Prostate gland (tissue), 2 donors: ENCODE data around the gene EMID1. TPM values are rescaled to one million over a fixed set of nuclear protein-coding genes. Genes with fewer than 3 reads are reported as not detected.

Experiments
- DNase-seq: peaks from one replicate; pipeline ENCODE4 v3.0.0-alpha.2; 2019; ENCODE audit warnings: low spot score
- H3K27ac ChIP-seq, 2 donors: fragments of 200-600 bp; sonication (generic); 2 replicates each; pipeline ENCODE4 v1.5.1; 2017 to 2019
- H3K27me3 ChIP-seq: fragments of 200-600 bp; sonication (generic); replicated peaks from 2 replicates; pipeline ENCODE4 v1.5.1; 2019; ENCODE audit not compliant: insufficient read depth
- H3K36me3 ChIP-seq, 2 donors: fragments of 200-600 bp; sonication (generic); 1 replicate in 1 of 2; 2 replicates in 1 of 2; pipeline versions ENCODE4 v1.5.1 to v1.8.1; 2017 to 2019
- H3K4me1 ChIP-seq: fragments of 200-600 bp; sonication (generic); replicated peaks from 2 replicates; pipeline ENCODE4 v1.5.1; 2019
- H3K4me3 ChIP-seq, 2 donors: fragments of 200-600 bp; sonication (generic); 2 replicates each; pipeline ENCODE4 v1.5.1; 2017 to 2019
- H3K9me3 ChIP-seq: fragments of 200-600 bp; sonication (generic); 2 replicates; pipeline ENCODE4 v1.5.1; 2017
- CTCF ChIP-seq, 4 experiments: fragments of 200-600 bp in 2 of 4; fragments of 450-650 bp in 2 of 4; sonication (generic) in 2 of 4; IDR thresholded peaks; 1 replicate in 3 of 4; 2 replicates in 1 of 4; pipeline ENCODE4 v1.5.1; 2016 to 2019; ENCODE audit warnings: antibody characterized with exemption in 4 of 4, mild to moderate bottlenecking in 2 of 4, moderate library complexity in 2 of 4
- POLR2A ChIP-seq: fragments of 450-650 bp; IDR thresholded peaks from one replicate; pipeline ENCODE4 v1.6.1; 2016; ENCODE audit warnings: antibody characterized with exemption, mild to moderate bottlenecking
- POLR2AphosphoS5 ChIP-seq: sonication (generic); formaldehyde crosslinking; IDR thresholded peaks from one replicate; pipeline ENCODE4 v1.6.1; 2017; ENCODE audit warnings: antibody characterized with exemption
- WGBS: methylation state at CpG from one replicate; pipeline ENCODE4 v1.1.5; 2018; 5-methylcytosine and 5-hydroxymethylcytosine counted together
- intact Hi-C: fragments of 100-400 bp; cut with DNase I; formaldehyde crosslinking; loops from one replicate; pipeline ENCODE4 v1.14.2; 2022
- total RNA-seq, 2 donors: library from RNA; depleted of rRNA; stranded (reverse); fragments of >200 nt; gene quantifications; one replicate each; pipeline ENCODE4 v1.1.0, GENCODE V29; 2016

Gene EMID1
- total RNA-seq, 2 donors from 2014 or later: 12.8 to 14.7 TPM

- WGBS: 78% methylated on average over 19 of the region's 19 CpGs
- Histone ChIP-seq H3K27ac (no peak overlapping the region), H3K9me3 (no peaks in the 10 kb centered on the region), H3K4me1 (no peaks in the 10 kb centered on the region), H3K36me3 (no peaks in the 10 kb centered on the region), H3K27me3 (no peaks in the 10 kb centered on the region), H3K4me3 (no peak overlapping the region)
- TF ChIP-seq POLR2AphosphoS5: no peak
- no peak for TF ChIP-seq POLR2A
- no peak for TF ChIP-seq CTCF (IDR thresholded peaks at IDR 0.05)
- intact Hi-C loops: no loop called here
- DNase-seq: no peak
Observed at GRCh38 chr22:29183971-29184848, 21.5 kb upstream of the EMID1 start.

- Histone ChIP-seq H3K9me3 (no peaks in the 10 kb centered on the region), H3K27ac (no peak overlapping the region), H3K27me3 (no peaks in the 10 kb centered on the region), H3K4me3 (no peak overlapping the region), H3K4me1 (no peaks in the 10 kb centered on the region), H3K36me3 (no peaks in the 10 kb centered on the region)
- TF ChIP-seq POLR2AphosphoS5: no peak
- TF ChIP-seq CTCF (IDR thresholded peaks at IDR 0.05): no peak
- no peak for TF ChIP-seq POLR2A
- intact Hi-C loops: no loop called here
- DNase-seq: no peak
- WGBS: 77% methylated on average over 12 of the region's 12 CpGs
Observed at GRCh38 chr22:29184849-29185490, 20.7 kb upstream of the EMID1 start.

- DNase-seq: no peak
- no peaks in the 10 kb centered on the region for H3K9me3 ChIP-seq
- no peaks in the 10 kb centered on the region for H3K4me1 ChIP-seq
- 100% methylated on average over 1 of the region's 1 CpG for WGBS
- H3K4me3 ChIP-seq: no peak overlapping the region
- TF ChIP-seq POLR2AphosphoS5 (no peak), CTCF (IDR thresholded peaks at IDR 0.05) (no peak), POLR2A (no peak)
- no peak overlapping the region for H3K27ac ChIP-seq
- intact Hi-C loops: no loop called here
- H3K36me3 ChIP-seq: no peaks in the 10 kb centered on the region
- no peaks in the 10 kb centered on the region for H3K27me3 ChIP-seq
Observed at GRCh38 chr22:29186302-29186701, 19.4 kb upstream of the EMID1 start.

- TF ChIP-seq POLR2A (no peak), CTCF (IDR thresholded peaks at IDR 0.05) (no peak), POLR2AphosphoS5 (no peak)
- WGBS: 79% methylated on average over 7 of the region's 7 CpGs
- H3K36me3 ChIP-seq: no peaks in the 10 kb centered on the region
- intact Hi-C loops: no loop called here
- H3K4me3 ChIP-seq: no peak overlapping the region
- H3K27me3 ChIP-seq: no peaks in the 10 kb centered on the region
- H3K4me1 ChIP-seq: no peaks in the 10 kb centered on the region
- no peak overlapping the region for H3K27ac ChIP-seq
- DNase-seq: no peak
- no peaks in the 10 kb centered on the region for H3K9me3 ChIP-seq
Observed at GRCh38 chr22:29187831-29188230, 17.9 kb upstream of the EMID1 start.
